Neural progenitor cell (in vitro differentiated cells): Measurements from ENCODE around the gene CDC23.

Experiments used
- EZH2 ChIP-seq: fragments of 200-600 bp; sonication (generic); IDR thresholded peaks from 2 replicates; pipeline ENCODE4 v1.6.1; 2017; ENCODE audit warnings: antibody characterized with exemption, mild to moderate bottlenecking, moderate library complexity
- TF ChIP-seq, protein P1 (sequence below): fragments of 200-600 bp; sonication (generic); IDR thresholded peaks from 2 replicates; pipeline ENCODE4 v1.5.1; 2017; ENCODE audit warnings: antibody characterized with exemption, mild to moderate bottlenecking

DNA sequence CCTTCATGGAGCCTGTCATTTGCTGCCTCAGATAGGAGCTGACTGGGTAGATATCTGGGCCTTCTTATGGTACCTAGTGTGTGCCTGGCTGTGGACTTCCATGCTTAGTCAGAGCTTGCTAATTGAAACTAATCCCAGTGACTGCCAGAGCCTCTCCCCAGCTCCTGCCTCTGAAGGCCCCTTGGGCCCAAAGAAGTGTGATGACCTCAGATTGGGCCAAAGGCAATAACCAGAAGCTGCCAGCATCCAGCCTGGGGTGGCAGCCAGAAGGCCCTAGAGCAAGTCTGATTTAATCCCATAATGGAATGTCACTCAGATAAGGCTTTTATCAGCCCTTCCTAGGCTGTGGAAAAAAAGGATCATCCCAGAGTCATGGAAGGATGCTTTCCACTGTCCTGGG lies 17.1 kb upstream of the CDC23 start:
- TF ChIP-seq, protein P1, sequence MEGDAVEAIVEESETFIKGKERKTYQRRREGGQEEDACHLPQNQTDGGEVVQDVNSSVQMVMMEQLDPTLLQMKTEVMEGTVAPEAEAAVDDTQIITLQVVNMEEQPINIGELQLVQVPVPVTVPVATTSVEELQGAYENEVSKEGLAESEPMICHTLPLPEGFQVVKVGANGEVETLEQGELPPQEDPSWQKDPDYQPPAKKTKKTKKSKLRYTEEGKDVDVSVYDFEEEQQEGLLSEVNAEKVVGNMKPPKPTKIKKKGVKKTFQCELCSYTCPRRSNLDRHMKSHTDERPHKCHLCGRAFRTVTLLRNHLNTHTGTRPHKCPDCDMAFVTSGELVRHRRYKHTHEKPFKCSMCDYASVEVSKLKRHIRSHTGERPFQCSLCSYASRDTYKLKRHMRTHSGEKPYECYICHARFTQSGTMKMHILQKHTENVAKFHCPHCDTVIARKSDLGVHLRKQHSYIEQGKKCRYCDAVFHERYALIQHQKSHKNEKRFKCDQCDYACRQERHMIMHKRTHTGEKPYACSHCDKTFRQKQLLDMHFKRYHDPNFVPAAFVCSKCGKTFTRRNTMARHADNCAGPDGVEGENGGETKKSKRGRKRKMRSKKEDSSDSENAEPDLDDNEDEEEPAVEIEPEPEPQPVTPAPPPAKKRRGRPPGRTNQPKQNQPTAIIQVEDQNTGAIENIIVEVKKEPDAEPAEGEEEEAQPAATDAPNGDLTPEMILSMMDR, result no peak
- TF ChIP-seq EZH2, result no peak
